GM12891 (cell line): ENCODE measurements around the gene ZNF474.

Source experiments
- PAX5 ChIP-seq: IDR thresholded peaks from 2 replicates; pipeline ENCODE4 v1.6.1; 2011; ENCODE audit warnings: low read length, moderate library complexity, mild to moderate bottlenecking; ENCODE audit not compliant: insufficient read depth, severe bottlenecking
- POLR2A ChIP-seq: IDR thresholded peaks from 2 replicates; pipeline ENCODE4 v1.6.1; 2011; ENCODE audit warnings: low read depth, low read length, control low read depth
- POU2F2 ChIP-seq: IDR thresholded peaks from 2 replicates; pipeline ENCODE4 v1.6.1; 2011; ENCODE audit warnings: low read depth, mild to moderate bottlenecking, control low read depth, low read length, moderate library complexity

- TF ChIP-seq POU2F2 (no peak), PAX5 (no peak), POLR2A (no peak)
These were observed 23.4 kb upstream of the ZNF474 start for GRCh38 chr5:122105909-122106308.
